ENCODE results near the gene GRAP2.

GRAP2 gene

DNA sequence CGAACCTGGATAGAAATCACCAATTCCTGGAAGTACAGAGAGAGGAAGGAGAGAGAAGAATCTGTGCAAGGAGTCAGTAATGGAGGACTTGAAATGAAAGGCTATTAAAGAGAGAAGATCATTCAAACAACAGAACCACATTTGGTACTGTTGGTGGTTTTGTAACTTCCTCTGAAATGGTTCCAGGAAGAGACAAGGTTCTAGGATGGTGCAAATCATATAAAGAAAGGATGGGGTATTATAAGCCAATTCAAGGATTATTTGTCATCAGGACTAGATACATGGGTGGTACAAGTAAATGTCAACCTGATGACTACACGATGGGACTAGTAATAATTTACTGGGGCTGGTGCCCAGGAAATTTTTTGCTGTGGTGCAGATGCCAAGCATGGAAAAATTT lies 30.4 kb downstream of the GRAP2 start:
- TF ChIP-seq, protein P1, sequence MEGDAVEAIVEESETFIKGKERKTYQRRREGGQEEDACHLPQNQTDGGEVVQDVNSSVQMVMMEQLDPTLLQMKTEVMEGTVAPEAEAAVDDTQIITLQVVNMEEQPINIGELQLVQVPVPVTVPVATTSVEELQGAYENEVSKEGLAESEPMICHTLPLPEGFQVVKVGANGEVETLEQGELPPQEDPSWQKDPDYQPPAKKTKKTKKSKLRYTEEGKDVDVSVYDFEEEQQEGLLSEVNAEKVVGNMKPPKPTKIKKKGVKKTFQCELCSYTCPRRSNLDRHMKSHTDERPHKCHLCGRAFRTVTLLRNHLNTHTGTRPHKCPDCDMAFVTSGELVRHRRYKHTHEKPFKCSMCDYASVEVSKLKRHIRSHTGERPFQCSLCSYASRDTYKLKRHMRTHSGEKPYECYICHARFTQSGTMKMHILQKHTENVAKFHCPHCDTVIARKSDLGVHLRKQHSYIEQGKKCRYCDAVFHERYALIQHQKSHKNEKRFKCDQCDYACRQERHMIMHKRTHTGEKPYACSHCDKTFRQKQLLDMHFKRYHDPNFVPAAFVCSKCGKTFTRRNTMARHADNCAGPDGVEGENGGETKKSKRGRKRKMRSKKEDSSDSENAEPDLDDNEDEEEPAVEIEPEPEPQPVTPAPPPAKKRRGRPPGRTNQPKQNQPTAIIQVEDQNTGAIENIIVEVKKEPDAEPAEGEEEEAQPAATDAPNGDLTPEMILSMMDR (IDR thresholded peaks at IDR 0.05; ENCODE audit: low read depth, low read length): no peak
- no peak for DNase-seq
- H3K27me3 ChIP-seq: peaks cover 28% of the 10 kb centered on the region

DNA sequence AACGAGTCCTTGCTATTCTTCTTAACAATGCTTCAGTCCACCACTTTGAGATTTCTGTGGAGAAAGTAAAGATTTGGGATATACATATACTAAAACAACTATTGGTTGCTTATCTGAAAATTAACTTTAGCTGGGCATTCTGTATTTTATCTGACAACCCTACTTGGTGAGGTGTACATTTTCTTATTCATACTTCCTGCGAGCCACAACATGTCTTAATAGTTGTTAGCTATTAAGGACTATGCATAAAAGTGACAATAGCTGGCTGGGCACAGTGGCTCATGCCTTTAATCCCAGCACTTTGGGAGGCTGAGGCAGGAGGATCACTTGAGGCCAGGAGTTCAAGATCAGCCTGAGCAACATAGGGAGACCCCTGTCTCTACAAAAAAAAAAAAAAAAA lies 31.3 kb downstream of the GRAP2 start:
- Histone ChIP-seq H3K9me3 (no peaks in the 10 kb centered on the region), H3K36me3 (no peaks in the 10 kb centered on the region), H3K4me1 (no peaks in the 10 kb centered on the region), H3K4me3 (ENCODE audit: low read depth, low read length) (no peak overlapping the region), H3K27me3 (peaks cover 37% of the 10 kb centered on the region)
- TF ChIP-seq, protein P1 (IDR thresholded peaks at IDR 0.05; ENCODE audit: low read depth, low read length): no peak
- no peak for DNase-seq

More for the DNA sequence above, 30.4 kb downstream of the GRAP2 start:
- no peaks in the 10 kb centered on the region for H3K9me3 ChIP-seq
- H3K4me1 ChIP-seq: no peaks in the 10 kb centered on the region
- H3K36me3 ChIP-seq: no peaks in the 10 kb centered on the region
- H3K4me3 ChIP-seq (ENCODE audit: low read depth, low read length): no peak overlapping the region

- TF ChIP-seq, protein P1 (IDR thresholded peaks at IDR 0.05; ENCODE audit: low read depth, low read length): peak; percentile 83
- Histone ChIP-seq H3K9me3 (no peaks in the 10 kb centered on the region), H3K27me3 (peaks cover 42% of the 10 kb centered on the region), H3K4me1 (no peaks in the 10 kb centered on the region), H3K36me3 (no peaks in the 10 kb centered on the region), H3K4me3 (ENCODE audit: low read depth, low read length) (no peak overlapping the region)
- peak; percentile 48 for DNase-seq
Measured at GRCh38 chr22:39932918-39933649, 32.2 kb downstream of the GRAP2 start.

DNA sequence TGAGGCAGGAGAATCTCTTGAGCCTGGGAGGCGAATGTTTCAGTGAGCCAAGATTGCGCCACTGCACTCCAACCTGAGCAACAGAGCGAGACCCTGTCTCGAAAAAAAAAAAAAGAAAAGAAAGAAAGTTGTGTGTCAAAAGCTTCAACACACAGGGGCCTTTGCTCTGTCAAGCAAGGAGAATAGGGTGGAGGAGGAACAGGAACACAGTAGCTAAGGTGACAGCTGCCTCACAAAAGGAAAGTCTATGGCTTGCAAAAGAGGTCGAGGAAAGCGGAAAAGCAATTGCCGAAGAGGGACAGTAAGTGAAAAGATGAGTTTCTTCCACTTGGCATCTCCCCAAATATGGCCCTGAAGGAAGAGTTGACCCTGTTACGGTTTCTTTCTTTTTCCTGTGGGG lies 32.9 kb downstream of the GRAP2 start:
- Histone ChIP-seq H3K27me3 (peaks cover 42% of the 10 kb centered on the region), H3K36me3 (no peaks in the 10 kb centered on the region), H3K4me3 (ENCODE audit: low read depth, low read length) (no peak overlapping the region), H3K9me3 (no peaks in the 10 kb centered on the region), H3K4me1 (no peaks in the 10 kb centered on the region)
- TF ChIP-seq, protein P1 (IDR thresholded peaks at IDR 0.05; ENCODE audit: low read depth, low read length): no peak
- DNase-seq: no peak

- H3K4me1 ChIP-seq: no peaks in the 10 kb centered on the region
Measured at GRCh38 chr22:39935116-39935515, 34.2 kb downstream of the GRAP2 start.

GRCh38 chr22:39935612-39936011 lies 34.7 kb downstream of the GRAP2 start:
- no peak overlapping the region for H3K4me3 ChIP-seq (ENCODE audit: low read depth, low read length)
- no peak for DNase-seq
- peaks cover 42% of the 10 kb centered on the region for H3K27me3 ChIP-seq
- no peaks in the 10 kb centered on the region for H3K36me3 ChIP-seq
- TF ChIP-seq, protein P1 (IDR thresholded peaks at IDR 0.05; ENCODE audit: low read depth, low read length): no peak
- no peaks in the 10 kb centered on the region for H3K9me3 ChIP-seq
- no peaks in the 10 kb centered on the region for H3K4me1 ChIP-seq

More at GRCh38 chr22:39935116-39935515, 34.2 kb downstream of the GRAP2 start:
- Histone ChIP-seq H3K9me3 (no peaks in the 10 kb centered on the region), H3K27me3 (peaks cover 42% of the 10 kb centered on the region), H3K4me3 (ENCODE audit: low read depth, low read length) (no peak overlapping the region), H3K36me3 (no peaks in the 10 kb centered on the region)
- TF ChIP-seq, protein P1 (IDR thresholded peaks at IDR 0.05; ENCODE audit: low read depth, low read length): no peak
- no peak for DNase-seq
